A673 (cell line): ENCODE data around the gene NIFK. TPM values are rescaled to one million over a fixed set of nuclear protein-coding genes. Genes with fewer than 3 reads are reported as not detected.

Experiments
- BruUV-seq: library from RNA; stranded (reverse); fragments of 400-500 nt; replicated peaks from 2 replicates; lab custom pipeline; 2021; lab: Mats Ljungman, UMichigan
- CTCF ChIA-PET: fragments of 300-600 bp; sonication (Branson Sonifier 250); formaldehyde crosslinking; loops from one replicate; lab custom pipeline; 2022; ENCODE audit warnings: antibody characterized with exemption; lab: Charles Lee
- POLR2A ChIA-PET: fragments of 300-600 bp; sonication (Branson Sonifier 250); formaldehyde crosslinking; loops from one replicate; lab custom pipeline; 2022; ENCODE audit warnings: antibody characterized with exemption; ENCODE audit not compliant: low non-redundant PET; lab: Charles Lee
- DNase-seq: peaks from one replicate; pipeline ENCODE4 v3.0.0-alpha.2; 2015; ENCODE audit warnings: low spot score
- H3K27ac ChIP-seq: fragments of 200-600 bp; sonication (generic); 2 replicates; pipeline ENCODE4 v1.5.1; 2016; ENCODE audit warnings: mixed run types, low read depth, mild to moderate bottlenecking, mixed read lengths, antibody characterized with exemption, low read length; ENCODE audit not compliant: poor library complexity, severe bottlenecking
- H3K27me3 ChIP-seq: fragments of 200-600 bp; sonication (generic); replicated peaks from 2 replicates; pipeline ENCODE4 v1.6.1; 2017; ENCODE audit warnings: mixed run types, low read depth, mild to moderate bottlenecking, mixed read lengths, antibody characterized with exemption, low read length; ENCODE audit not compliant: insufficient read depth, poor library complexity
- H3K36me3 ChIP-seq: fragments of 200-600 bp; sonication (generic); 2 replicates; pipeline ENCODE4 v1.6.1; 2016; ENCODE audit warnings: mixed run types, mild to moderate bottlenecking, mixed read lengths, antibody characterized with exemption, low read length; ENCODE audit not compliant: insufficient read depth, poor library complexity, severe bottlenecking
- H3K4me1 ChIP-seq: fragments of 200-600 bp; sonication (generic); 2 replicates; pipeline ENCODE4 v1.6.1; 2017; ENCODE audit warnings: mixed run types, mild to moderate bottlenecking, mixed read lengths, antibody characterized with exemption, low read length; ENCODE audit not compliant: insufficient read depth, poor library complexity, severe bottlenecking
- H3K4me3 ChIP-seq: fragments of 200-600 bp; sonication (generic); 2 replicates; pipeline ENCODE4 v1.5.1; 2016; ENCODE audit warnings: low read depth, mixed run types, mild to moderate bottlenecking, mixed read lengths, low read length; ENCODE audit not compliant: poor library complexity, severe bottlenecking
- H3K9me3 ChIP-seq: fragments of 200-600 bp; sonication (generic); 2 replicates; pipeline ENCODE4 v1.6.1; 2016; ENCODE audit warnings: mixed run types, low read depth, mild to moderate bottlenecking, mixed read lengths, antibody characterized with exemption, low read length; ENCODE audit not compliant: poor library complexity, severe bottlenecking
- CTCF ChIP-seq: fragments of 300-800, 200-600 bp; sonication (generic); conservative IDR thresholded peaks from 2 replicates; pipeline ENCODE4 v1.5.1; 2017; ENCODE audit warnings: low read depth, mild to moderate bottlenecking, antibody characterized with exemption, low read length, moderate library complexity, mixed read lengths
- EZH2 ChIP-seq: fragments of 200-600 bp; sonication (generic); IDR thresholded peaks from 2 replicates; pipeline ENCODE4 v1.6.1; 2017; ENCODE audit warnings: borderline replicate concordance, low read depth, mild to moderate bottlenecking, mixed read lengths, antibody characterized with exemption, low read length; ENCODE audit not compliant: poor library complexity, severe bottlenecking
- intact Hi-C: fragments of 100-400 bp; cut with micrococcal nuclease; formaldehyde crosslinking; loops from one replicate; pipeline ENCODE4 v1.10.0; 2022; ENCODE audit not compliant: unreplicated experiment
- total RNA-seq: library from RNA; stranded (reverse); gene quantifications from 2 replicates; pipeline ENCODE4 v1.2.3, GENCODE V29; 2021

NIFK gene
- total RNA-seq, 1 experiment from 2014 or later, result 97.4 TPM

- no peak for DNase-seq
- no peak overlapping the region for H3K4me3 ChIP-seq
- no peaks in the 10 kb centered on the region for H3K36me3 ChIP-seq
- no peaks in the 10 kb centered on the region for H3K9me3 ChIP-seq
- intact Hi-C loops, result no loop called here
- no peaks in the 10 kb centered on the region for H3K27me3 ChIP-seq
- ChIA-PET POLR2A (interaction anchor here (0.5 kb wide), 1 partner anchor 99 kb away, joined by 26 read pairs; no protein-coding TSS in a partner anchor), CTCF (no interaction called here)
- BruUV-seq, result no TSS peak
- H3K27ac ChIP-seq, result no peak overlapping the region
- peaks cover 9% of the 10 kb centered on the region for H3K4me1 ChIP-seq
- TF ChIP-seq EZH2 (no peak), CTCF (no peak)
These were observed 38.3 kb downstream of the NIFK start for GRCh38 chr2:121698318-121698930.

GRCh38 chr2:121697108-121697631 lies 39.5 kb downstream of the NIFK start:
- Histone ChIP-seq H3K4me1 (peaks cover 9% of the 10 kb centered on the region), H3K36me3 (no peaks in the 10 kb centered on the region), H3K27ac (no peak overlapping the region), H3K4me3 (no peak overlapping the region), H3K9me3 (no peaks in the 10 kb centered on the region), H3K27me3 (no peaks in the 10 kb centered on the region)
- ChIA-PET POLR2A (no interaction called here), CTCF (no interaction called here)
- no peak for TF ChIP-seq EZH2
- TF ChIP-seq CTCF, result no peak
- no TSS peak for BruUV-seq
- intact Hi-C loops, result no loop called here
- DNase-seq, result no peak

GRCh38 chr2:121696410-121696930 lies 40.2 kb downstream of the NIFK start:
- Histone ChIP-seq H3K4me1 (peaks cover 9% of the 10 kb centered on the region), H3K4me3 (no peak overlapping the region), H3K9me3 (no peaks in the 10 kb centered on the region), H3K36me3 (no peaks in the 10 kb centered on the region), H3K27me3 (no peaks in the 10 kb centered on the region), H3K27ac (no peak overlapping the region)
- no TSS peak for BruUV-seq
- CTCF ChIA-PET, result no interaction called here
- POLR2A ChIA-PET, result no interaction called here
- intact Hi-C loops, result no loop called here
- TF ChIP-seq CTCF (no peak), EZH2 (no peak)
- DNase-seq, result no peak
